ENCODE measurements around the gene DESI2.
A peak's percentile ranks its signal among the peaks of the same experiment; 100 is the strongest.

DESI2 gene

DNA sequence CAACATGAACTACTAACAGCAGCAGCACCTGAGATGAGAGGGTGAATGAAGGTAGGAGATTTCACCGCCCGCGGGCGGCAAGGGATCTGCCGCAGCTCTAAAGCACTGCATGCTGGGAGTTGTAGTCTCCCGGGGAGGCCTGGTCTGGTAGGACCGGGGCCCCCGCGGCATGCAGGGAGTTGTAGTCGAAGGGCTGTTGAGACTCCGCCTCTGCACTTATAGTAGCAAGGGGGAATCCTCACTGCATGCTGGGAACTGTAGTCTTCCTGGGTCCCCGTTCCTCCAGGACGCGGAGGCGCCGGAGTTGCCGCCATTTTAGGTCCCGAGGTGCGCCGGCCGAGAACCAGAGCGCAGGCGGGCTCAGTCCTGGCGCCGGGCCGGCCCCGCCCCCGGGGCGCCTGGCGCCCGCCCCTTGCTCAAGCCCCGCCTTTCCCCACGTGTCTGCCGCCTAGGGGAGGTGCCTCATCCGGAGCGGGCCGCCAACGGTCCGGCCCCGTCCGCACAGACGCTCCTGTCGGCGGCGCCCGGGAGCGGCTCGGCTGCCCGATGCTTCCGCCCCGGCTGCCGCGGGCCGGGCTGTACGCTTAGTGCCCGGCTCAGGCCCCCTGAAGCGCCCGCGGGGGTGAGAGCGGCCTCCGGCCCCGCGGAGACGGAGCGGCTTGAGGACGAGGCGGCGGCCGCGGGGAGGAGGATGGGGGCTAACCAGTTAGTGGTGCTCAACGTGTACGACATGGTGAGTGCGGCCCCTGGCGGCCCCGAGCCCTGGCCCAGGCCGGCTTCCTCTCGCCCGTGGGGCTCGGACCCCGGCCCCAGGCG, at the start of gene DESI2:
TSS of gene DESI2 (plus strand) at position 504 of the 816 bp plus-strand sequence. CDS start at position 692, 188 bp downstream.
- DNase-seq, result peak; percentile 99
- peak; percentile 95 for TF ChIP-seq POLR2A (IDR thresholded peaks at IDR 0.05; ENCODE audit: low read length)
- TF ChIP-seq GATA1 (IDR thresholded peaks at IDR 0.05; ENCODE audit: low read depth, low read length), result no peak

GRCh38 chr1:244603498-244603897, 49.4 kb upstream of the DESI2 start:
- TF ChIP-seq GATA1 (IDR thresholded peaks at IDR 0.05; ENCODE audit: low read depth, low read length), result no peak
- no peak for TF ChIP-seq POLR2A (IDR thresholded peaks at IDR 0.05; ENCODE audit: low read length)
- peak; percentile 24 to 52 for DNase-seq

DNA sequence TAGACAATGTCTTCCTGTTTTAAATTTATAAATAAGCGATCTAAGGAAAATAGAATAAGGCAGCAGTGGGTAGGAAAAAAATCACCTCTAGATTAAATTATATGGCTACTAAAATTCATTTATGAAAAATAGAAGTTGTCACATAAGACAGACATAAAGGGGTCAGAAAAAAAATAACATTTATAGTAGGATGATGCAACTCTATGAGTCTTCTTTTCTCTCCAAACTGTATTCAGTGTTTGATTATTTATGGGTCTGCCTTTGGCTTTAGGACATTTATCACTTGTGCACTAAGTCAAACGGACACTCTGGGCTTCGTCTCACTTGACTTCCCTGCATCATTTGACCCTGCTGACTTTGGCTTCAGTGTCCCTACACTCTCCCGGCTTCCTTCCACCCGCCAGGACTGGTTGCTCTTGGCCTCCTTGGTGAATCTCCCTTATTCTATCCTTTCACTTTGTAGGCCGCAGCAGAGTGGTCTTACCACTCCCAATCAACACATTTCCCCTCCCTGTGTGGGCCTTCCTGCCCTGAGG, 47.0 kb upstream of the DESI2 start:
- TF ChIP-seq POLR2A (IDR thresholded peaks at IDR 0.05; ENCODE audit: low read length), result no peak
- no peak for TF ChIP-seq GATA1 (IDR thresholded peaks at IDR 0.05; ENCODE audit: low read depth, low read length)

DNA sequence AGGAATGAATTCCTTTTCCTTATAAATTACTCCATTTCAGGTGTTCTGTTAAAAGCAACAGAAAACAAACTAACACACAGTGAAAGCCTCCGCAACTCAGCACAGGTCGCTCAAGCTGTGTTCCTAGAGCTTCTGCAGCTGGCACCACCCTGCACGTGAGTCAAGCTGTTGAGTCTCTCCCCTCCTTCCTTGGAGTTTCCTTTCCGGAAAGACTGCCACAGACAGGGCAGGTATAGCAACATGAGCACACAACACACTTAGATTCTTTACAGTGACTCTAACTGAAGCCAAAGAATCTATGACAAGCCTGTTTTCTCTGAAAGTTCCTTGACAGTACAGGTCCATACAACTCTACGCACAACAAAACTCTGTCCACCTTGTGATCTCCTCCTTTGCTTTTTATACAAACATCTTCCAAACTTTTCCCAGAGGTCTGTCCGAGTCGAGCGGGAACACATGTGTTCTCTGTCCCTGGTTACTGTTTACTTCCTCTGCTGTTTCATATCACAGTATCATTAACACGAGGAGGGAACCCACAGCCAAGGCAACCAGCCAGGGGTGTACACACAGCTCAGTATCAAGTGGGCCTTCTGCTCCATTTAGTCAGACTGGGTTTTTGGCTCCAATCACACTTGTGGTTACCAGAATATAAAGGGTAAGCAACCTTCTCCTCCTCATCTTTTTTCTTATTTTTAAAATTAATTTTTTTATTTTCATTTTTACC, 38.7 kb upstream of the DESI2 start:
- TF ChIP-seq POLR2A (IDR thresholded peaks at IDR 0.05; ENCODE audit: low read length) (no peak), GATA1 (IDR thresholded peaks at IDR 0.05; ENCODE audit: low read depth, low read length) (no peak)
- DNase-seq, result no peak

More for the DNA sequence above, 47.0 kb upstream of the DESI2 start:
- no peak for DNase-seq

DNA sequence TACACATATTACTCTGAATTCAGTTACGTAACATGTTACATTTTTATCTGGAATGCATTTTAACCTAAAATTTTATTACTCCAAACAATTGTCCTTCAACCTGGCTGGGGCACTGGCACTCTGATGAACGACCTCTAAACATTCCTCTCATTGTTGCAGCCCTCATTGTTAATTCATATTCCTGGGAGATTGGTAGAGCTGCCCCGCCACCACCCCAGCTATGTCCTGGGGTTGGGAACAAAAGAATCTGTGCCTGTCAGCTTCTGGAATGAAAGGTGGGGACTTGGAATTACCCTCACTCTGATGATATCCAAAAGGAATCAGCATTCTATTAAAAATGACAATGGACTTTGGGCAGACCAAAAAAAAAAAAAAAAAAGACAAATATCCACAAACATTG, 38.0 kb upstream of the DESI2 start:
- TF ChIP-seq GATA1 (IDR thresholded peaks at IDR 0.05; ENCODE audit: low read depth, low read length) (no peak), POLR2A (IDR thresholded peaks at IDR 0.05; ENCODE audit: low read length) (no peak)
- no peak for DNase-seq

GRCh38 chr1:244615301-244615700, 37.6 kb upstream of the DESI2 start:
- no peak for DNase-seq
- TF ChIP-seq POLR2A (IDR thresholded peaks at IDR 0.05; ENCODE audit: low read length) (no peak), GATA1 (IDR thresholded peaks at IDR 0.05; ENCODE audit: low read depth, low read length) (no peak)

DNA sequence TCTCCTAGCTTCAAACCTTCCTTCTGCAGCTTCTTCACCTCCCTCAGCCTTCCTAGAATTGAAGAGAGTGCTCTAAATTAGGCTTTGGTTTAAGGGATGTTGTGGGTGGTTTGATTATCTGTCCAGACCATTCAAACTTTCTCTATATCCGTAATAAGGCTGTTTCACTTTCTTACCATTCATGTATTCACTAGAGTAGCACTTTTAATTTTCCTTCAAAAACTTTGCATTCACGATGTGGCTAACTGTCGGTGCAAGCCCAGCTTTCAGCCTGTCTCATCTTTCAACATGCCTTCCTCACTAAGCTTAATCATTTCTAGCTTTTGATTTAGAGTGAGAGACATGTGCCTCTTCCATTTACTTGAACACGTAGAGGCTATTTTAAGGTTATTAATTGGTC, 26.2 kb upstream of the DESI2 start:
- TF ChIP-seq GATA1 (IDR thresholded peaks at IDR 0.05; ENCODE audit: low read depth, low read length) (no peak), POLR2A (IDR thresholded peaks at IDR 0.05; ENCODE audit: low read length) (no peak)
- no peak for DNase-seq

- DNase-seq, result no peak
- no peak for TF ChIP-seq POLR2A (IDR thresholded peaks at IDR 0.05; ENCODE audit: low read length)
- TF ChIP-seq GATA1 (IDR thresholded peaks at IDR 0.05; ENCODE audit: low read depth, low read length), result no peak
Observed at GRCh38 chr1:244628789-244629188, 24.1 kb upstream of the DESI2 start.

DNA sequence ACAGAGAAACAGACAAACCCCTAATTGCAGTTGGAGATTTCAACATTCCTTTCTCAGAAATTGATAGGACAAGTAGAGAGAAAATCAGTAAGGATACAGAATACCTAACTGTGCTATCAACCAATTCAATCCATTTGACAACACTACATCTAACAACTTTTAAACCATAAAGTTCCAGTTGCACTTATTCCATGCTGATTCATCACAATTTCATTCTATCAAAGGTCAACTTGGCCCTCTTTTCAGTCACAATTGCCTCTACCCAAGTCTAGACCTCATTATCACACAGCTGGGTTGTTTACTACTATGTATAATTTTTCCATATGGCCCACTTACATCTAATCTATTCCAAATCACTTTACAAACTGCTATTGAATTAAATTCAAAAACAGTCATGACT, 19.8 kb upstream of the DESI2 start:
- no peak for DNase-seq
- TF ChIP-seq GATA1 (IDR thresholded peaks at IDR 0.05; ENCODE audit: low read depth, low read length) (no peak), POLR2A (IDR thresholded peaks at IDR 0.05; ENCODE audit: low read length) (no peak)

- no peak for DNase-seq
- TF ChIP-seq GATA1 (IDR thresholded peaks at IDR 0.05; ENCODE audit: low read depth, low read length) (no peak), POLR2A (IDR thresholded peaks at IDR 0.05; ENCODE audit: low read length) (no peak)
Observed at GRCh38 chr1:244634546-244634945, 18.4 kb upstream of the DESI2 start.

DNA sequence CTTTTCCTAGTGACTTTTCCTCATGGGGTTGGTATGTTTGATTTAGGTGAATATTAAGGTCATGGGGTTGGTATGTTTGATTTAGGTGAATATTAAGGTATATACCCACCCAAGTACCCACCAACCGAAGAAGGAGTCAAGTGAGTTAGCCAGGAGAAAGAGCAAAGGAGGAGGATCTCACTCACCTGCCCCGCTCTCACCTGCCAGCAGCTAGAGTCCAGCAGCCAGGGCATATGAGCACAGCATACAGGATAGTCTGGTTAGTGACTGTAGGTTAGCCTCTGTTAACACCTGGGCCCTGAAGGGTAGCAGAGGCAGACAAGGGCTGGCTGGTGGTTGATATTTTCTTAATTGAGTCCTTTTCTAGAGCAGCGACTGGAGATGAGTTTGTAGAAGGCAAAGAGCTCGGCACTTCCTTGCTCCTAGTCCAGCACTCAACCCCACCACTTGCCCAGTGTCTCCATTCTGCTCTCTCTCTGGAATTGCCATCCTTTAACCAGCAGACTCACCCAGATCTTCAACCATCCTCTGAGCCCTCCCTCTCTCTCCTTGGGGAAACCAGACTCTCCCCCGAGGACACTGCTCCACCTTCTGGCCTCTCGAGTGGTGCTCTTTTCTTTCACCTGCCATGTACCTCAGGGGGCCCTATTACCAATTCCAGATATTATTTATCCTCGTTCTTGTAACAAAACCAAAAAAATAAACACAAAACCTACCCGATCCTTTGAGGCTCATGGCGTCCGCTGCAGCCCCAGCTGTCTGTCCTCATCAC, 16.3 kb upstream of the DESI2 start:
- TF ChIP-seq GATA1 (IDR thresholded peaks at IDR 0.05; ENCODE audit: low read depth, low read length) (no peak), POLR2A (IDR thresholded peaks at IDR 0.05; ENCODE audit: low read length) (no peak)

DNA sequence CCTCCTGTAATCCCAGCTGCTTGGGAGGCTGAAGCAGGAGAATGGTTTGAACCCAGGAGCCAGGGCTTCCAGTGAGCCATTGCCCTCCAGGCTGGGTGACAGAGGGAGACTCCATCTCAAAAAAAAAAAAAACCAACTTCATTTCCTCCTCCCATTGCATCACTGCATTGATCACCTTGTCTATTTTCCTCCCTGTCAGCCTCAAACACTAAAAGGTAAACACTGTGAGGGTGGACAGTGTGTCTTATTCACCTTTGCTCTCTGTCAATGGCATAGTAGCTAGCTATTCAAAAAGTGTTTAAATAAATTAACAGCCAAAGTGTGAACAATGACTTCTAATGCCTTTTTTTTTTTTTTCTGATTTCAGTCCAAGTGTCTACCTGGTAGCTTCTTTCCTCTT, 13.4 kb upstream of the DESI2 start:
- TF ChIP-seq POLR2A (IDR thresholded peaks at IDR 0.05; ENCODE audit: low read length) (no peak), GATA1 (IDR thresholded peaks at IDR 0.05; ENCODE audit: low read depth, low read length) (no peak)
- DNase-seq, result no peak

More for the DNA sequence above, 16.3 kb upstream of the DESI2 start:
- no peak for DNase-seq

GRCh38 chr1:244640917-244641316, 12.0 kb upstream of the DESI2 start:
- DNase-seq, result no peak
- no peak for TF ChIP-seq GATA1 (IDR thresholded peaks at IDR 0.05; ENCODE audit: low read depth, low read length)
- no peak for TF ChIP-seq POLR2A (IDR thresholded peaks at IDR 0.05; ENCODE audit: low read length)

GRCh38 chr1:244642526-244642925, 10.4 kb upstream of the DESI2 start:
- TF ChIP-seq GATA1 (IDR thresholded peaks at IDR 0.05; ENCODE audit: low read depth, low read length) (no peak), POLR2A (IDR thresholded peaks at IDR 0.05; ENCODE audit: low read length) (no peak)
- no peak for DNase-seq

Measured in erythroblast (primary cell).